Measurements from ENCODE around the gene SLC12A8.

SLC12A8 gene

GRCh38 chr3:125076464-125076863, 136.1 kb downstream of the SLC12A8 start:
- no peak for DNase-seq (ENCODE audit: low read depth in 2 of 2)

GRCh38 chr3:125075738-125076137, 136.8 kb downstream of the SLC12A8 start:
- DNase-seq (ENCODE audit: low read depth in 2 of 2) = no peak

GRCh38 chr3:125073390-125073905, 139.1 kb downstream of the SLC12A8 start:
- DNase-seq (ENCODE audit: low read depth in 2 of 2) = no peak

- DNase-seq (ENCODE audit: low read depth in 2 of 2) = no peak
These were observed 139.7 kb downstream of the SLC12A8 start for GRCh38 chr3:125072749-125073389.

- DNase-seq (ENCODE audit: low read depth in 2 of 2) = no peak
These were observed 140.2 kb downstream of the SLC12A8 start for GRCh38 chr3:125072301-125072700.

GRCh38 chr3:125069968-125070745, 142.4 kb downstream of the SLC12A8 start:
- DNase-seq (ENCODE audit: low read depth in 2 of 2) = no peak

GRCh38 chr3:125069452-125069851, 143.1 kb downstream of the SLC12A8 start:
- DNase-seq (ENCODE audit: low read depth in 2 of 2) = no peak

GRCh38 chr3:125068265-125068664, 144.3 kb downstream of the SLC12A8 start:
- DNase-seq (ENCODE audit: low read depth in 2 of 2) = no peak

GRCh38 chr3:125067225-125067624, 145.3 kb downstream of the SLC12A8 start:
- no peak for DNase-seq (ENCODE audit: low read depth in 2 of 2)

- no peak for DNase-seq (ENCODE audit: low read depth in 2 of 2)
These were observed 149.5 kb downstream of the SLC12A8 start for GRCh38 chr3:125062904-125063618.

GRCh38 chr3:125061646-125062045, 150.9 kb downstream of the SLC12A8 start:
- DNase-seq (ENCODE audit: low read depth in 2 of 2) = no peak

- DNase-seq (ENCODE audit: low read depth in 2 of 2) = no peak
These were observed 151.4 kb downstream of the SLC12A8 start for GRCh38 chr3:125061170-125061569.

- DNase-seq (ENCODE audit: low read depth in 2 of 2) = no peak
These were observed 152.9 kb downstream of the SLC12A8 start for GRCh38 chr3:125059488-125060245.

- no peak for DNase-seq (ENCODE audit: low read depth in 2 of 2)
These were observed 153.6 kb downstream of the SLC12A8 start for GRCh38 chr3:125058959-125059358.

- DNase-seq (ENCODE audit: low read depth in 2 of 2) = no peak
These were observed 154.0 kb downstream of the SLC12A8 start for GRCh38 chr3:125058529-125058928.

GRCh38 chr3:125057186-125057850, 155.2 kb downstream of the SLC12A8 start:
- DNase-seq (ENCODE audit: low read depth in 2 of 2) = no peak

GRCh38 chr3:125055913-125056745, 156.4 kb downstream of the SLC12A8 start, which contains the start of gene HEG1:
TSS of gene HEG1 (minus strand) at chr3:125055997. CDS start at chr3:125055890, 107 bp downstream.
- DNase-seq (ENCODE audit: low read depth in 2 of 2) = peak; percentile 68 to 69

- DNase-seq (ENCODE audit: low read depth in 2 of 2) = no peak
These were observed 157.1 kb downstream of the SLC12A8 start for GRCh38 chr3:125055331-125055912.

GRCh38 chr3:125054449-125055329, 157.9 kb downstream of the SLC12A8 start:
- no peak for DNase-seq (ENCODE audit: low read depth in 2 of 2)
